Loucy (cell line): Measurements from ENCODE around the gene SLF2.

ENCODE experiments used
- H2AFZ ChIP-seq: fragments of 200-600 bp; sonication (generic); 2 replicates; pipeline ENCODE4 v1.6.0; 2016; ENCODE audit warnings: antibody characterized with exemption, mild to moderate bottlenecking, low read length, moderate library complexity
- H3F3A ChIP-seq: fragments of 200-600 bp; 2 replicates; pipeline ENCODE4 v1.6.0; 2016; ENCODE audit warnings: antibody characterized with exemption, low read depth, mild to moderate bottlenecking
- H3K27me3 ChIP-seq: fragments of 200-600 bp; sonication (generic); 2 replicates; pipeline ENCODE4 v1.6.1; 2014; ENCODE audit warnings: low read length, mild to moderate bottlenecking; ENCODE audit not compliant: insufficient read depth, poor library complexity, severe bottlenecking
- H3K36me3 ChIP-seq: fragments of 200-600 bp; sonication (generic); 2 replicates; pipeline ENCODE4 v1.6.1; 2016; ENCODE audit warnings: low read length; ENCODE audit not compliant: insufficient read depth
- H3K4me1 ChIP-seq: fragments of 200-600 bp; sonication (generic); 2 replicates; pipeline ENCODE4 v1.5.1; 2014; ENCODE audit warnings: low read length, mild to moderate bottlenecking; ENCODE audit not compliant: insufficient read depth, poor library complexity, severe bottlenecking
- H3K4me2 ChIP-seq: fragments of 200-600 bp; sonication (generic); 2 replicates; pipeline ENCODE4 v1.6.0; 2014; ENCODE audit warnings: antibody characterized with exemption, low read length, low read depth, mild to moderate bottlenecking; ENCODE audit not compliant: poor library complexity, severe bottlenecking
- H3K4me3 ChIP-seq: fragments of 200-600 bp; sonication (generic); 2 replicates; pipeline ENCODE4 v1.5.1; 2014; ENCODE audit warnings: low read length, mild to moderate bottlenecking, mixed read lengths; ENCODE audit not compliant: poor library complexity, severe bottlenecking
- H3K79me2 ChIP-seq: fragments of 200-600 bp; sonication (generic); 2 replicates; pipeline ENCODE4 v1.6.1; 2014; ENCODE audit warnings: low read length; ENCODE audit not compliant: insufficient read depth
- H3K9ac ChIP-seq: fragments of 200-600 bp; sonication (generic); 2 replicates; pipeline ENCODE4 v1.6.0; 2014; ENCODE audit warnings: mild to moderate bottlenecking, low read depth, low read length, moderate library complexity; ENCODE audit not compliant: poor library complexity, severe bottlenecking
- H3K9me2 ChIP-seq: fragments of 200-600 bp; sonication (generic); replicated peaks from 2 replicates; pipeline ENCODE4 v1.6.1; 2016; ENCODE audit warnings: low read depth, low read length, mixed read lengths
- H3K9me3 ChIP-seq: fragments of 200-600 bp; sonication (generic); 2 replicates; pipeline ENCODE4 v1.6.1; 2014; ENCODE audit warnings: mild to moderate bottlenecking, antibody characterized with exemption, low read length, low read depth; ENCODE audit not compliant: insufficient read depth
- H4K20me1 ChIP-seq: fragments of 200-600 bp; sonication (generic); 2 replicates; pipeline ENCODE4 v1.6.0; 2014; ENCODE audit warnings: antibody characterized with exemption, low read length, mild to moderate bottlenecking; ENCODE audit not compliant: insufficient read depth, poor library complexity, severe bottlenecking
- EZH2phosphoT487 ChIP-seq: fragments of 200-600 bp; IDR thresholded peaks from 2 replicates; pipeline ENCODE4 v1.6.1; 2018; ENCODE audit warnings: antibody characterized with exemption, mild to moderate bottlenecking, moderate library complexity, borderline replicate concordance
- TF ChIP-seq, protein P1 (sequence below): fragments of 200-600 bp; sonication (generic); conservative IDR thresholded peaks from 2 replicates; pipeline ENCODE4 v1.5.1; 2014; ENCODE audit warnings: mild to moderate bottlenecking, antibody characterized with exemption, low read length

SLF2 gene

DNA sequence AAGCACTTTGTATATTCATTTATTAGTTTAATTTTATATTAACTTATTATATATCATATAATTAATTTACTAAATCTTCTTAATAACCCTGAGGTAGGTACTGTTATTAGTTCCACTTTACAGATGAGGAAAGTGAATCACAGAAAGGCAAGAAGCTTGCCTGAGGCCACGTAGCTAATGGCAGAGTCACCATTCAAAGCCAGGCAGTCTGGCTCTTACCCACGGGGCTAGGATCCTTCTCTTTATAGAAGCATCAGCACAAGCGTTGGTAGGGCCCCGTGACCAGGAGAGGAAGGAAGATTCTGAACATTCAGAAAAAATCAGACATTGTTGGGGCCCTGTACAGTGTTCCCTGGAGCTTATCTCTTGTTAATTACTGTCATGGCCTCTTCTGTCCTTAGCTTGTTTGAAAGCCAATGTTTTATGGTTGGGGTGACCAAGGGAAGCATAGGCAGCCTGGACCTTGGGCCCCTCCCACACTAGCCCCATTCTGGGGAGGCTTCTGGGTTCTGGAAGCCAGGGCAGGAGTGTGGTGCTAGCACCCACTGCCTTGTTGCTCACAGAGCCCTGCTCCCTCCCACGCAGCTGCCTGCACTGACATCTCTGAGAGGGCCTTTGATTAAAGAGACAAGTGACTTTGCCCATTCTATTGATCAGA lies 31.1 kb upstream of the SLF2 start:
- Histone ChIP-seq H3K79me2 (no peaks in the 10 kb centered on the region), H3K36me3 (no peaks in the 10 kb centered on the region), H3K9me2 (no peaks in the 10 kb centered on the region), H3K9me3 (no peaks in the 10 kb centered on the region), H3K27me3 (no peaks in the 10 kb centered on the region), H3K4me2 (no peak overlapping the region), H4K20me1 (no peaks in the 10 kb centered on the region), H3K4me1 (peaks cover 40% of the 10 kb centered on the region), H3F3A (no peaks in the 10 kb centered on the region), H2AFZ (peak overlapping the region; percentile 32; the same call in 1 of the 2 replicates), H3K4me3 (no peak overlapping the region), H3K9ac (peak overlapping the region; percentile 5)
- TF ChIP-seq, protein P1, sequence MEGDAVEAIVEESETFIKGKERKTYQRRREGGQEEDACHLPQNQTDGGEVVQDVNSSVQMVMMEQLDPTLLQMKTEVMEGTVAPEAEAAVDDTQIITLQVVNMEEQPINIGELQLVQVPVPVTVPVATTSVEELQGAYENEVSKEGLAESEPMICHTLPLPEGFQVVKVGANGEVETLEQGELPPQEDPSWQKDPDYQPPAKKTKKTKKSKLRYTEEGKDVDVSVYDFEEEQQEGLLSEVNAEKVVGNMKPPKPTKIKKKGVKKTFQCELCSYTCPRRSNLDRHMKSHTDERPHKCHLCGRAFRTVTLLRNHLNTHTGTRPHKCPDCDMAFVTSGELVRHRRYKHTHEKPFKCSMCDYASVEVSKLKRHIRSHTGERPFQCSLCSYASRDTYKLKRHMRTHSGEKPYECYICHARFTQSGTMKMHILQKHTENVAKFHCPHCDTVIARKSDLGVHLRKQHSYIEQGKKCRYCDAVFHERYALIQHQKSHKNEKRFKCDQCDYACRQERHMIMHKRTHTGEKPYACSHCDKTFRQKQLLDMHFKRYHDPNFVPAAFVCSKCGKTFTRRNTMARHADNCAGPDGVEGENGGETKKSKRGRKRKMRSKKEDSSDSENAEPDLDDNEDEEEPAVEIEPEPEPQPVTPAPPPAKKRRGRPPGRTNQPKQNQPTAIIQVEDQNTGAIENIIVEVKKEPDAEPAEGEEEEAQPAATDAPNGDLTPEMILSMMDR, result no peak
- no peak for TF ChIP-seq EZH2phosphoT487

DNA sequence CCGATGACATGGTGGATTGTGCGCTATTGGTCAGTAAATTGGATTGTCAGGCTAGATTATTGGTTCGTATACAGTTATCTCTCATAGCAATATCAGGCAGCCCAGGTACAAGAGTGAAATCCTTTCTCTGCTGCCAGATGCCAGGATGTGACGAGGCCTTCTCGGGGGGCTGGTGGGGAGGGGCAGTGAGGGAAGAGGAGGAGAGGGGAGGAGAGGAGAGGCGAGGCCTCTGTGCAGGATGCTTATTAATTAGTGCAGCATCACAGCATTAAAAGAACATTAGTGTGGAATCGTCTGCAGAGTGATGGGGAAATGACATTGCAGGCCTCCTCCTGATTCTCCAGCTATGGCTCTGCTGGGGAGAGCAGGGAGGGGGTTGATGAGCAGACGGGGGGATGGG lies 30.5 kb upstream of the SLF2 start:
- no peaks in the 10 kb centered on the region for H3K27me3 ChIP-seq
- H3K9ac ChIP-seq, result peak overlapping the region; percentile 5
- H3K9me3 ChIP-seq, result no peaks in the 10 kb centered on the region
- H3K36me3 ChIP-seq, result no peaks in the 10 kb centered on the region
- H2AFZ ChIP-seq, result peak overlapping the region; percentile 32; the same call in 1 of the 2 replicates
- H3K4me3 ChIP-seq, result no peak overlapping the region
- peaks cover 41% of the 10 kb centered on the region for H3K4me1 ChIP-seq
- TF ChIP-seq EZH2phosphoT487, result no peak
- no peaks in the 10 kb centered on the region for H4K20me1 ChIP-seq
- H3K9me2 ChIP-seq, result no peaks in the 10 kb centered on the region
- H3F3A ChIP-seq, result no peaks in the 10 kb centered on the region
- no peaks in the 10 kb centered on the region for H3K79me2 ChIP-seq
- H3K4me2 ChIP-seq, result no peak overlapping the region

DNA sequence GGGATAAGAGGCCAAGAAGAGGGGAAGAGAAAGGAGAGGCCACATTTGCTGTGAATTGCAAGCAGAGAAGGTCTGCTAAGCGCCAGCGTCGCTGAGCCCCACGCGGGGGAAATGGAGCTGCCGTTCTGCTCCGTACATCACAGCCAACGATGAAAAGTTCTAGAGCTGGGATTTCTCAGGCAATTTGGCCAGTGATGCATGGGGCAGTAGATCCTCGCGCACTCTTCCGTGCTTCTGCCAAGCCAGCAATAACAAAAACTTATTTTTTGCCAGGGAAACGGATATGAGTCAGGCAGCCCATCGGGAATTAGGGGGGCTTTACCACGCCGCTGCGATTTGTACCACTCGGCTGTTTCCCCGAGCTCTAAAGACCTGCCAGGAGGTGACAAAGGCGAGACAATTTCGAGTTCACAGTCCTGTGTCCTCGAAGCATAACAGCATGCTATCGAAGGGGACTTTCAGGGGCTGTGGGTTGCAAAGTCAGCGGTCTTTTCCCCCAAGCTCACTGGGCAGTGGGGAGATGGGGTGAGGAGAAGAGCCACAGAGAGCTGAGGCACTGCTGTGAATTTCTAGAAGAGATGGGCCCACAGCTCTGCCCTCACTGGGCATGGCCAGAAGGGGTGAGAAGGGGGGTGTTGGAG lies 30.0 kb upstream of the SLF2 start:
- Histone ChIP-seq H2AFZ (no peak overlapping the region), H3K27me3 (no peaks in the 10 kb centered on the region), H3K79me2 (no peaks in the 10 kb centered on the region), H4K20me1 (no peaks in the 10 kb centered on the region), H3K4me3 (no peak overlapping the region), H3K4me2 (peak overlapping the region; percentile 50), H3K36me3 (no peaks in the 10 kb centered on the region), H3K9me2 (no peaks in the 10 kb centered on the region), H3K9me3 (no peaks in the 10 kb centered on the region), H3K9ac (peak overlapping the region; percentile 42), H3K4me1 (peaks cover 40% of the 10 kb centered on the region), H3F3A (no peaks in the 10 kb centered on the region)
- TF ChIP-seq, protein P1, result no peak
- no peak for TF ChIP-seq EZH2phosphoT487
